Smooth muscle cell (in vitro differentiated cells): Measurements from ENCODE around the gene PTPRT. TPM values are rescaled to one million over a fixed set of nuclear protein-coding genes. Genes with fewer than 3 reads are reported as not detected.

ENCODE experiments used
- DNase-seq: peaks from one replicate; lab custom pipeline; 2025; ENCODE audit not compliant: unreplicated experiment; lab: John Stamatoyannopoulos, UW
- H2AFZ ChIP-seq: fragments of 200-600 bp; sonication (generic); 2 replicates; pipeline ENCODE4 v1.6.0; 2016; ENCODE audit warnings: antibody characterized with exemption, low read depth, mild to moderate bottlenecking
- H3F3A ChIP-seq: fragments of 200-600 bp; sonication (generic); 2 replicates; pipeline ENCODE4 v1.6.0; 2017; ENCODE audit warnings: antibody characterized with exemption, low read depth
- H3K27ac ChIP-seq: fragments of 200-600 bp; sonication (generic); 2 replicates; pipeline ENCODE4 v1.5.1; 2016; ENCODE audit warnings: low read depth, mild to moderate bottlenecking
- H3K27me3 ChIP-seq: fragments of 200-600 bp; sonication (generic); 2 replicates; pipeline ENCODE4 v1.6.1; 2016; ENCODE audit warnings: low read depth, mild to moderate bottlenecking
- H3K36me3 ChIP-seq: fragments of 200-600 bp; sonication (generic); 2 replicates; pipeline ENCODE4 v1.5.1; 2016; ENCODE audit warnings: low read depth
- H3K4me1 ChIP-seq: fragments of 200-600 bp; sonication (generic); 2 replicates; pipeline ENCODE4 v1.5.1; 2016; ENCODE audit warnings: low read depth
- H3K4me2 ChIP-seq: fragments of 200-600 bp; sonication (generic); 2 replicates; pipeline ENCODE4 v1.6.0; 2016; ENCODE audit warnings: mild to moderate bottlenecking
- H3K4me3 ChIP-seq: fragments of 200-600 bp; sonication (generic); 2 replicates; pipeline ENCODE4 v1.5.1; 2016; ENCODE audit warnings: mild to moderate bottlenecking
- H3K79me2 ChIP-seq: fragments of 200-600 bp; sonication (generic); 2 replicates; pipeline ENCODE4 v1.6.0; 2016; ENCODE audit warnings: low read depth, mild to moderate bottlenecking
- H3K9ac ChIP-seq: fragments of 200-600 bp; sonication (generic); 2 replicates; pipeline ENCODE4 v1.6.0; 2016; ENCODE audit warnings: low read depth
- H3K9me3 ChIP-seq: fragments of 200-600 bp; sonication (generic); replicated peaks from 2 replicates; pipeline ENCODE4 v1.5.1; 2016; ENCODE audit warnings: low read depth
- H4K20me1 ChIP-seq: fragments of 200-600 bp; sonication (generic); 2 replicates; pipeline ENCODE4 v1.6.0; 2016; ENCODE audit warnings: low read depth
- WGBS: methylation state at CpG from one replicate; pipeline ENCODE4 v1.1.7; 2016; ENCODE audit warnings: low lambda C conversion rate; 5-methylcytosine and 5-hydroxymethylcytosine counted together
- polyA plus RNA-seq: library from polyadenylated mRNA; unstranded; fragments of >200 nt; fragmentation: Nextera tagmentation; extraction: Ambion mirVana; gene quantifications from 2 replicates; pipeline ENCODE4 v1.2.1, GENCODE V29; 2016
- total RNA-seq: library from RNA; depleted of rRNA; stranded (reverse); fragments of >200 nt; gene quantifications from 2 replicates; pipeline ENCODE4 v1.2.3, GENCODE V29; 2014
- TF ChIP-seq, protein P1 (sequence below): fragments of 200-600 bp; sonication (generic); IDR thresholded peaks from 2 replicates; pipeline ENCODE4 v1.5.1; 2017; ENCODE audit warnings: borderline replicate concordance, mild to moderate bottlenecking, antibody characterized with exemption; ENCODE audit not compliant: insufficient read depth, poor library complexity, severe bottlenecking

PTPRT gene
- total and polyA plus RNA-seq, 2 experiments from 2014 or later: 0.99 to 2.1 TPM

DNA sequence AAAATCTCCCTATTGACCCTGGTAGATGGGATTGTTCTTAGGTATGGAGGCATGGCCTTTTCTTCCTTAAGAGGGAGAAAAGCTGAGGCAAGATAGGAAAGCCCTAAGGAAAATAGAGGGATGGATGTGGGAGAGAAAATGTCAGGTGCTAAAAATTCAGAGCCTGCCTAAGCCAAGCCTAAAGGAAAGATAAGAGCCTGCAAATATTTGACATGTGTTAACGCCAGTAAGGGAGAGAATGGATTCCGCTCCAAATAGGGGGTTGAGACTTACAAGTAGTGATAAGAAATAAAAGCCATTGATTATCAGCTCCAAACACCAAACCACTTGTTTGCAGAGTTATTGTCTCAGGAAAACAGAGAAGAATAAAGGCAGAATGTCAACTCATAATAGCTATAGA, 533.6 kb downstream of the PTPRT start:
- Histone ChIP-seq H3K4me1 (no peaks in the 10 kb centered on the region), H3K36me3 (no peaks in the 10 kb centered on the region), H3F3A (no peaks in the 10 kb centered on the region), H3K9ac (no peak overlapping the region), H4K20me1 (no peaks in the 10 kb centered on the region), H3K4me2 (no peak overlapping the region), H3K27me3 (no peaks in the 10 kb centered on the region), H3K79me2 (no peaks in the 10 kb centered on the region), H3K4me3 (no peak overlapping the region), H3K27ac (no peak overlapping the region), H2AFZ (no peak overlapping the region), H3K9me3 (no peaks in the 10 kb centered on the region)
- WGBS: 95% methylated on average over 2 of the region's 2 CpGs
- no peak for DNase-seq
- TF ChIP-seq, protein P1, sequence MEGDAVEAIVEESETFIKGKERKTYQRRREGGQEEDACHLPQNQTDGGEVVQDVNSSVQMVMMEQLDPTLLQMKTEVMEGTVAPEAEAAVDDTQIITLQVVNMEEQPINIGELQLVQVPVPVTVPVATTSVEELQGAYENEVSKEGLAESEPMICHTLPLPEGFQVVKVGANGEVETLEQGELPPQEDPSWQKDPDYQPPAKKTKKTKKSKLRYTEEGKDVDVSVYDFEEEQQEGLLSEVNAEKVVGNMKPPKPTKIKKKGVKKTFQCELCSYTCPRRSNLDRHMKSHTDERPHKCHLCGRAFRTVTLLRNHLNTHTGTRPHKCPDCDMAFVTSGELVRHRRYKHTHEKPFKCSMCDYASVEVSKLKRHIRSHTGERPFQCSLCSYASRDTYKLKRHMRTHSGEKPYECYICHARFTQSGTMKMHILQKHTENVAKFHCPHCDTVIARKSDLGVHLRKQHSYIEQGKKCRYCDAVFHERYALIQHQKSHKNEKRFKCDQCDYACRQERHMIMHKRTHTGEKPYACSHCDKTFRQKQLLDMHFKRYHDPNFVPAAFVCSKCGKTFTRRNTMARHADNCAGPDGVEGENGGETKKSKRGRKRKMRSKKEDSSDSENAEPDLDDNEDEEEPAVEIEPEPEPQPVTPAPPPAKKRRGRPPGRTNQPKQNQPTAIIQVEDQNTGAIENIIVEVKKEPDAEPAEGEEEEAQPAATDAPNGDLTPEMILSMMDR: no peak

DNA sequence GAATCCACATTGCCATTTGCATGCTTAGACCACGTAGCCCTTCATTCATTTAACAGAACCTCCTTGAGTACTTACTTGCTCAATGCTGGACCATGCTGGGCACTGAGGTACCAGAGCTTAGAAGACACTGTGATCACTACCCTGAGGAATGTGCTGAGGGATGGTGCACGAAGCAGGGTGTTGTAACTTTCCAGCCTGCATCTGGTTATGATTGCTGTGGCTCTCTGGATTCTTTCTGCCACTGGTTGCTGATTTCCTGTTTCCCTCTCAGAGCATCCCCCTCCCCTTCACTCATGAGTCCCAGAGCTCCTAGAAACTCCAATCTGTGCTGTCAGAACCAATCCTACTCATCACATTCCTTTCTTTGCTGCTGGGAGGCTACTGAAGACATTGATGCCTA, 537.4 kb downstream of the PTPRT start:
- no peaks in the 10 kb centered on the region for H4K20me1 ChIP-seq

DNA sequence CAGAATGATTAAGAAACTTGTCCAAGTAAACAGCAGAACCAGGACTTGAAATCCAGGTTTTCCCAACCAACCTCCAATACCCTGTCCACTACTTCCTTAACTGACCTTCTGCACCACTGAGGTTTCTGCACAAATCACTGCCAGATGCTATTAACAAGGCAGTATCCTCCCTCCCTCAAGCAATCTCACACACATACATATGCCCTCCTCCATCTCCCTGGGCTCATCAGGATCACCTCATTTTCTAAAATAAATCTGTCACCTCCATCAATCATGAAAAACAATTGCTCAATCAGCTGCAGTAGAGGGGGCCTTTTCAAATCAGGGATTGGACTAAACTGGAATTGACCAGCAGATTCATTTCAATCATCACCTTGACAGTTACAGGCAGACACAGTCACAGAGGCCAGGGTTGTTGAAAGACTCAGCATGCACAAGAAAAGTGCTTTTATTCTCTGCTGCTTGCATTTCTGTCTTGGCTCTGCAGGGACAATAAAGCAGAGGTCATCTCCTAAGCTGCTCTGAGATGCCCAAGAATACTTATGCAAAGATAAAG, 539.4 kb downstream of the PTPRT start:
- Histone ChIP-seq H2AFZ (no peak overlapping the region), H3K4me1 (no peaks in the 10 kb centered on the region), H4K20me1 (no peaks in the 10 kb centered on the region), H3F3A (no peaks in the 10 kb centered on the region), H3K27me3 (no peaks in the 10 kb centered on the region), H3K79me2 (no peaks in the 10 kb centered on the region), H3K9ac (no peak overlapping the region), H3K36me3 (no peaks in the 10 kb centered on the region), H3K4me3 (no peak overlapping the region), H3K9me3 (no peaks in the 10 kb centered on the region), H3K4me2 (no peak overlapping the region), H3K27ac (no peak overlapping the region)
- DNase-seq: no peak
- TF ChIP-seq, protein P1: no peak

More for the DNA sequence above, 537.4 kb downstream of the PTPRT start:
- no peak overlapping the region for H3K4me3 ChIP-seq
- no peaks in the 10 kb centered on the region for H3F3A ChIP-seq
- no peaks in the 10 kb centered on the region for H3K36me3 ChIP-seq
- WGBS: 27% methylated on average over 2 of the region's 2 CpGs
- TF ChIP-seq, protein P1: no peak
- H3K4me2 ChIP-seq: no peak overlapping the region
- no peak for DNase-seq
- H3K27ac ChIP-seq: peak overlapping the region; percentile 18
- H2AFZ ChIP-seq: no peak overlapping the region
- no peak overlapping the region for H3K9ac ChIP-seq
- H3K9me3 ChIP-seq: no peaks in the 10 kb centered on the region
- no peaks in the 10 kb centered on the region for H3K4me1 ChIP-seq
- H3K79me2 ChIP-seq: no peaks in the 10 kb centered on the region
- H3K27me3 ChIP-seq: no peaks in the 10 kb centered on the region

DNA sequence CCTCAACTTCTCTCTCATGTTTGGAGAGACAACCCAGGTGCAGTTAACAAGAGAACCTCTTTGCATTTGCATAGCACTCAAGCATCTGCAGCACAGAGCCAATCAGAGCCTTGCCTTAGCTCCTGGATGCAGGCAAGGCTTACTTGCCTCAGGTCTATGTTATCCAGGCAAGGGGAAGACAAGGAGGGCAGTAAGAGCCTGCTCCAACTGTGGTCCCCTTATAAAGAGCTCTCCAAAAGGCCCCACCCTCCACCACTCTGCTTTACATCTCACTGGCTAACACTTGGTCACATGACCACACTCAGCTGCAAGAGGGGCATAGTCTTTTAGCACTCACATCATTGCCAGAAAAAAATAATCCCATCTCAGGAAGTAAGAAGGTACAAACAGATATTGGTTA, 540.0 kb downstream of the PTPRT start:
- TF ChIP-seq, protein P1: no peak
- Histone ChIP-seq H3K9ac (no peak overlapping the region), H3K9me3 (no peaks in the 10 kb centered on the region), H3K36me3 (no peaks in the 10 kb centered on the region), H3K4me3 (no peak overlapping the region), H3F3A (no peaks in the 10 kb centered on the region), H3K27ac (no peak overlapping the region), H2AFZ (no peak overlapping the region), H3K27me3 (no peaks in the 10 kb centered on the region), H4K20me1 (no peaks in the 10 kb centered on the region), H3K4me2 (no peak overlapping the region), H3K79me2 (no peaks in the 10 kb centered on the region), H3K4me1 (no peaks in the 10 kb centered on the region)
- no peak for DNase-seq
